Measurements from ENCODE around the gene BACH2.

DNA sequence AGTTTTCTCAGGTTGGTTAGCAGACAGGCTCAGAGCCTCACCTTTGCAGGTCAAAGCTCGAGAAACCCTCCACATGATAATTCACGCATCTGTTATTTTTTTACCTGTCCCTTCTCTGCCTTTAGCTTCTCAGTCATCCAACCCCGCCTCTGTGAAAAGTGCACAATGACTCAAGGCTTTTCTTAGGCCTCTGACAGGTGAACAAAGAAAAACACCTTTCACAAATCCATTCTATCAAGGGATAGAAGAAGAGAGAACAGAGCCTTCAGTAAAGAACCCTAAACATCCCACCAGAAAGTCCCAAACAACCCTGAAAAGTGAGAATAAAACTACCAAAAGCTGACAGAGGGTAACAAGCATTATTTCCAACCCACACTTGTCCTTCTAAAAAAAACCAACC lies 224.1 kb downstream of the BACH2 start:
- TF ChIP-seq POLR2A (IDR thresholded peaks at IDR 0.05) (no peak), POLR2AphosphoS5 (IDR thresholded peaks at IDR 0.05) (no peak)
- TF ChIP-seq, protein P1, sequence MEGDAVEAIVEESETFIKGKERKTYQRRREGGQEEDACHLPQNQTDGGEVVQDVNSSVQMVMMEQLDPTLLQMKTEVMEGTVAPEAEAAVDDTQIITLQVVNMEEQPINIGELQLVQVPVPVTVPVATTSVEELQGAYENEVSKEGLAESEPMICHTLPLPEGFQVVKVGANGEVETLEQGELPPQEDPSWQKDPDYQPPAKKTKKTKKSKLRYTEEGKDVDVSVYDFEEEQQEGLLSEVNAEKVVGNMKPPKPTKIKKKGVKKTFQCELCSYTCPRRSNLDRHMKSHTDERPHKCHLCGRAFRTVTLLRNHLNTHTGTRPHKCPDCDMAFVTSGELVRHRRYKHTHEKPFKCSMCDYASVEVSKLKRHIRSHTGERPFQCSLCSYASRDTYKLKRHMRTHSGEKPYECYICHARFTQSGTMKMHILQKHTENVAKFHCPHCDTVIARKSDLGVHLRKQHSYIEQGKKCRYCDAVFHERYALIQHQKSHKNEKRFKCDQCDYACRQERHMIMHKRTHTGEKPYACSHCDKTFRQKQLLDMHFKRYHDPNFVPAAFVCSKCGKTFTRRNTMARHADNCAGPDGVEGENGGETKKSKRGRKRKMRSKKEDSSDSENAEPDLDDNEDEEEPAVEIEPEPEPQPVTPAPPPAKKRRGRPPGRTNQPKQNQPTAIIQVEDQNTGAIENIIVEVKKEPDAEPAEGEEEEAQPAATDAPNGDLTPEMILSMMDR (IDR thresholded peaks at IDR 0.05): no peak
